ENCODE measurements around the gene HCFC1R1. TPM values are rescaled to one million over a fixed set of nuclear protein-coding genes. Genes with fewer than 3 reads are reported as not detected.

The HCFC1R1 gene
- total RNA-seq, 6 experiments from 2014 or later: 9.7 to 14.6 (median 12.1) TPM

GRCh38 chr16:2990891-2991290, 32.9 kb downstream of the HCFC1R1 start:
- no peak for TF ChIP-seq CTCF (IDR thresholded peaks at IDR 0.05)
- no peak for TF ChIP-seq POLR2A (IDR thresholded peaks at IDR 0.05)
- ATAC-seq (no peak), DNase-seq (no peak)
- H3K4me1 ChIP-seq: peaks cover 0 to 2% (median under 1%) of the 10 kb centered on the region in 4 donors
- H3K4me3 ChIP-seq: no peak overlapping the region
- no peaks in the 10 kb centered on the region for H3K36me3 ChIP-seq
- no peak overlapping the region for H3K27ac ChIP-seq
- H3K9me3 ChIP-seq: no peaks in the 10 kb centered on the region
- intact Hi-C loops (cut with DNase I): no loop called here
- WGBS (ENCODE audit: insufficient coverage, low coverage, low lambda C conversion rate, missing lambda C conversion rate): no CpG with 5 or more reads among the region's 10 CpGs
- H3K27me3 ChIP-seq: no peaks in the 10 kb centered on the region

- no peaks in the 10 kb centered on the region for H3K9me3 ChIP-seq
- no peaks in the 10 kb centered on the region for H3K36me3 ChIP-seq
- no peaks in the 10 kb centered on the region for H3K27me3 ChIP-seq
- intact Hi-C loops (cut with DNase I): no loop called here
- no peak for TF ChIP-seq POLR2A (IDR thresholded peaks at IDR 0.05)
- no peak for TF ChIP-seq CTCF (IDR thresholded peaks at IDR 0.05)
- H3K4me3 ChIP-seq: no peak overlapping the region
- peaks cover 0 to 18% (median 3%) of the 10 kb centered on the region in 4 donors for H3K4me1 ChIP-seq
- ATAC-seq: no peak
- DNase-seq: no peak
- WGBS (ENCODE audit: insufficient coverage, low coverage, low lambda C conversion rate, missing lambda C conversion rate): 38% methylated on average over 1 of the region's 8 CpGs
- no peak overlapping the region for H3K27ac ChIP-seq
Measured at GRCh38 chr16:2988590-2989099, 35.1 kb downstream of the HCFC1R1 start.

- no peaks in the 10 kb centered on the region for H3K27me3 ChIP-seq
- no peak overlapping the region for H3K4me3 ChIP-seq
- H3K36me3 ChIP-seq: no peaks in the 10 kb centered on the region
- intact Hi-C loops (cut with DNase I): no loop called here
- no peaks in the 10 kb centered on the region for H3K9me3 ChIP-seq
- no peak overlapping the region for H3K27ac ChIP-seq
- no peak for DNase-seq
- ATAC-seq: no peak
- peaks cover 0 to 21% (median 3%) of the 10 kb centered on the region in 4 donors for H3K4me1 ChIP-seq
- TF ChIP-seq POLR2A (IDR thresholded peaks at IDR 0.05) (no peak), CTCF (IDR thresholded peaks at IDR 0.05) (no peak)
- no CpG with 5 or more reads among the region's 8 CpGs for WGBS (ENCODE audit: insufficient coverage, low coverage, low lambda C conversion rate, missing lambda C conversion rate)
Measured at GRCh38 chr16:2987833-2988232, 35.9 kb downstream of the HCFC1R1 start.

GRCh38 chr16:2987286-2987685, 36.5 kb downstream of the HCFC1R1 start:
- H3K4me1 ChIP-seq: peaks cover 0 to 21% (median 3%) of the 10 kb centered on the region in 4 donors
- H3K27ac ChIP-seq: no peak overlapping the region
- no peaks in the 10 kb centered on the region for H3K36me3 ChIP-seq
- intact Hi-C loops (cut with DNase I): no loop called here
- no peak overlapping the region for H3K4me3 ChIP-seq
- ATAC-seq (no peak), DNase-seq (no peak)
- no peaks in the 10 kb centered on the region for H3K27me3 ChIP-seq
- H3K9me3 ChIP-seq: no peaks in the 10 kb centered on the region
- TF ChIP-seq CTCF (IDR thresholded peaks at IDR 0.05) (no peak), POLR2A (IDR thresholded peaks at IDR 0.05) (no peak)
- no CpG with 5 or more reads among the region's 9 CpGs for WGBS (ENCODE audit: insufficient coverage, low coverage, low lambda C conversion rate, missing lambda C conversion rate)
